Amniotic stem cell (primary cell): ENCODE results near the gene C19orf33.
"Not testable (repeated sequence)": the region's sequence is repeated elsewhere in the genome, so short reads cannot be mapped to it uniquely, and the experiment has no call there.

Source experiments
- DNase-seq: peaks from one replicate; lab custom pipeline; 2025; lab: John Stamatoyannopoulos, UW

Gene C19orf33

DNA sequence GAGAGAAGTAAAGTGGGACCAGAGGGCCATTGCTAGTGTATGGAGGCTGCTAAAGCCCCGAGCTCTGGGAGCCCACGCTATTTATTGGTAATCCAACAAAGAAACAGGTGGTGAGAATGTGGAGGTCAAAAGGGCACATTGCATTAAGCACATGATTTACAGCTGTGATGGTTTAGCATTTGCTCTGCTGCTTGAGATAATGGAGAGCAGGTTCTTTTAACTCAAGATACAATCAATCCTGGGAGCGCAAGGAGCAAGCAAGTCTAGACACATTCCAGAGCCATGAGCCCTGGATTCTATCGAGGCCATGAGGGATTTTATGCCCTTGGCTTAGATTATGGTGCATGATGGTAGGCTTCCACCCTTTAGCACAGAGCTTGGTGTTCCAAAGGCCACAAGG is 35.0 kb downstream of the C19orf33 start:
- DNase-seq, result not testable (repeated sequence)

DNA sequence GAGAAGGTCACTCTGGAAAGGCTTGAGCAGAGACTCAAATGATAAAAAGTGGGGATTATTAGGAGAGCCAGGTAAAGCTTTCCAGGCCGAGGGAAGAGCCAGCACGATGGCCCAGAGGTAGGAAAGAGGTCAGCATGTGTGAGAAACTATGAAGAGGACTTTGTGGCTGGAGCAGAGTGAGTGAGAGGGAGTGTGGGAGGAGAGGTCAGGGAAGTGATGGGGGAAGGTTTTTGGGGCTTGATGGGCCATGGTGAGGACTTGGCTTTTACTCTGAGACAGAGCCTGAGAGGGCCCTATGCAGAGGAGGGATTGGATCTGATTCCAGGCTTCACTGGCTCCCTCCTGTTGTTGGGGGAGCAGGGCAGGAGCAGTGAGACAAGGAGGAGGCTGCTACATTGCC is 36.9 kb downstream of the C19orf33 start:
- no peak for DNase-seq

DNA sequence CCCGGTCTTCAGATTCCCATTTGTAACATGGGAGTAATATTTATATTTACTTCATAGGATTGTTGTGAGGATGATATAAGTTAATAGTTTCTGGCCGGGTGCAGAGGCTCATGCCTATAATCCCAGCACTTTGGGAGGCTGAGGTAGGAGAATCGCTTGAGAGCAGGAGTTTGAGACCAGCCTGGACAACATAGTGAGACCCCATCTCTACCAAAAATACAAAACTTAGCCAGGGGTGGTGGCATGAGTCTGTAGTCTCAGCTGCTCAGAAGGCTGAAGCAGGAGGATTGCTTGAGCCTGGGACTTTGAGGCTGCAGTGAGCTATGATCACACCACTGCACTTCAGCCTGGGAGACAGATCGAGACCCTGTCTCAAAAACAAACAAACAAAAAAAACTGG is 42.8 kb downstream of the C19orf33 start:
- DNase-seq, result no peak

DNA sequence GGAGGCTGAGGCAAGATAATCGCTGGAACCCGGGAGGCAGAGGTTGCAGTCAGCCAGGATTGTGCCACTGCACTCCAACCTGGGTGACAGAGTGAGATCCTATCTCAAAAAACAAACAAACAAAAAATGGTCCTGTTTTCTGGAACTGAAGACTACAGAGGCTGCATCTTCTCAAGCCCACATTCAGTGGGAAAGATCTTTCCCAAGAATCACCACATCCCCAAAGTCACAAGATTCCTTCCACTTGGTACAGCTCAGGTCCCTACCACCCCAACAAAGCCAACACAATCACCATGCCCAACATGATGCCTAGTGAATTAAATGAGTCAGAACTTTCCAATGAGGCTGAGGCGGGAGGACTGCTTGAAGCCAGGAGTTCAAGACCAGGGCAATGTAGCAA is 46.8 kb downstream of the C19orf33 start:
- no peak for DNase-seq

DNA sequence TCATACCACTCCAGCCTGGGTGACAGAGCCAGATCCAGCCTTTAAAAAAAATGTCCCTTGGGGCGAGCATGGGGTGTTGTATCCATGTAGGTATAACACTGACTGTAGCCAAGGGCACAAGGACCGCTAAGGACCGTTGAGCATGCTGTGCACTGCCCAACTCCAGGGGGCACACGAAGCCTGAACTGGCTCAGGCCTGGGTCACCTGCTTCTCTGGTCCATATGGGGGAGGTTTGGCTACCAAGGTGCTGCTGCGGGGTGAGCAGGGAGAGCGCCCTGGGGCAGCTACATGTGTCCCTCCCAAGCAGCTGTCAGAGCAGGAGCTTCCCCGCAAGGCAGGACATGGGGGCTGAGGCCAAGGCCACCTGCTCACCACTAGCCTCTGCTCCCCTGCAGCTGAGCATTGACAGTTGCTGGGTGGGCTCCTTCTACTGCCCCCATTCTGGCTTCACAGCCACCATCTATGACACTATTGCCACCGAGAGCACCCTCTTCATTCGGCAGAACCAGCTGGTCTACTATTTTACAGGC is 47.9 kb downstream of the C19orf33 start:
- no peak for DNase-seq

DNA sequence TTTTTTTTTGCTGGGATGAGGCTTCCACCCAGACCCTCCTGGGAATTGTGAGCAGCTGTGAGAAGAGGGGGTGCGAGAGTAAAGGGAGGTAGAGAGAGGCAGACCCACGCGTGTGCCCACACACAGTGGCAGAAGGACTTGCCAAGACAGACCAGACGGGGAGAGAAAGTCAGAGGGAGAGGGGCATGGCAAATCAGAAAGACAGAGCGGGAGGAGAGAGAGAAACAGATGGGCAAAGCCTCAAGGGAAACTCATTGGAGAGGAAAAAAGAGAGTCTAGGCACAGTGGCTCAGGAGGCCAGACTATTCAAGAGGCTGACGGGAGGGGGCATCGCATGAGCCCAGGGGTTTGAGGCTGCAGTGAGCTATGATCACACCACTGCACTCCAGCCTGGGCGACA is 48.6 kb downstream of the C19orf33 start:
- no peak for DNase-seq
